H9 (cell line): ENCODE measurements around the gene MMD. TPM values are rescaled to one million over a fixed set of nuclear protein-coding genes. Genes with fewer than 3 reads are reported as not detected.

Source experiments
- DNase-seq: peaks from one replicate; pipeline ENCODE4 v3.0.0-alpha.2; 2017
- H2AFZ ChIP-seq: one replicate; pipeline ENCODE4 v1.6.1; 2013; ENCODE audit warnings: mild to moderate bottlenecking, low read length, control low read depth, moderate library complexity
- H2AK5ac ChIP-seq: 2 replicates; pipeline ENCODE4 v1.6.1; 2013; ENCODE audit warnings: low read length, control low read depth, mixed read lengths; ENCODE audit not compliant: insufficient read length
- H2BK120ac ChIP-seq: one replicate; pipeline ENCODE4 v1.6.1; 2013; ENCODE audit warnings: low read depth, mild to moderate bottlenecking, low read length, control low read depth, inconsistent platforms; ENCODE audit not compliant: poor library complexity, severe bottlenecking
- H2BK12ac ChIP-seq: 2 replicates; pipeline ENCODE4 v1.6.1; 2013; ENCODE audit warnings: low read length, control low read depth, mixed read lengths, low read depth; ENCODE audit not compliant: insufficient read length
- H2BK15ac ChIP-seq: 2 replicates; pipeline ENCODE4 v1.6.1; 2013; ENCODE audit warnings: low read depth, low read length, control low read depth
- H2BK20ac ChIP-seq: one replicate; pipeline ENCODE4 v1.6.1; 2013; ENCODE audit warnings: low read depth, mild to moderate bottlenecking, low read length, control low read depth, inconsistent platforms; ENCODE audit not compliant: poor library complexity, severe bottlenecking
- H2BK5ac ChIP-seq: 2 replicates; pipeline ENCODE4 v1.6.1; 2013; ENCODE audit warnings: low read length, control low read depth, mixed read lengths; ENCODE audit not compliant: insufficient read length
- H3K14ac ChIP-seq: 2 replicates; pipeline ENCODE4 v1.6.1; 2013; ENCODE audit warnings: low read length, control low read depth; ENCODE audit not compliant: insufficient read depth
- H3K18ac ChIP-seq: 2 replicates; pipeline ENCODE4 v1.6.1; 2013; ENCODE audit warnings: low read depth, mild to moderate bottlenecking, mixed read lengths, low read length, control low read depth; ENCODE audit not compliant: insufficient read length
- H3K23ac ChIP-seq: 2 replicates; pipeline ENCODE4 v1.6.1; 2013; ENCODE audit warnings: low read length, control low read depth, mixed read lengths, low read depth; ENCODE audit not compliant: insufficient read length
- H3K23me2 ChIP-seq: 2 replicates; pipeline ENCODE4 v1.6.1; 2013; ENCODE audit warnings: low read depth, mild to moderate bottlenecking, mixed read lengths, low read length, control low read depth; ENCODE audit not compliant: insufficient read length, poor library complexity, severe bottlenecking
- H3K27ac ChIP-seq: 2 replicates; pipeline ENCODE4 v1.5.1; 2013; ENCODE audit warnings: low read length, control low read depth, mixed read lengths, low read depth; ENCODE audit not compliant: insufficient read length
- H3K27me3 ChIP-seq: 2 replicates; pipeline ENCODE4 v1.6.1; 2013; ENCODE audit warnings: low read length, control low read depth, inconsistent platforms; ENCODE audit not compliant: insufficient read depth
- H3K4ac ChIP-seq: 2 replicates; pipeline ENCODE4 v1.6.1; 2013; ENCODE audit warnings: low read depth, mild to moderate bottlenecking, control low read depth, inconsistent platforms, low read length, moderate library complexity
- H3K4me1 ChIP-seq: 2 replicates; pipeline ENCODE4 v1.6.1; 2013; ENCODE audit warnings: low read length, control low read depth, inconsistent platforms; ENCODE audit not compliant: insufficient read depth
- H3K4me2 ChIP-seq: 2 replicates; pipeline ENCODE4 v1.6.1; 2013; ENCODE audit warnings: low read length, control low read depth, mixed read lengths; ENCODE audit not compliant: insufficient read length, insufficient read depth
- H3K56ac ChIP-seq: 2 replicates; pipeline ENCODE4 v1.6.1; 2013; ENCODE audit warnings: low read depth, mild to moderate bottlenecking, mixed read lengths, low read length, control low read depth; ENCODE audit not compliant: insufficient read length
- H3K79me1 ChIP-seq: 2 replicates; pipeline ENCODE4 v1.6.1; 2013; ENCODE audit warnings: low read depth, mild to moderate bottlenecking, moderate library complexity, low read length, control low read depth, inconsistent platforms; ENCODE audit not compliant: insufficient read depth, poor library complexity, severe bottlenecking
- H3K79me2 ChIP-seq: 2 replicates; pipeline ENCODE4 v1.6.1; 2013; ENCODE audit warnings: low read length, control low read depth, inconsistent platforms; ENCODE audit not compliant: insufficient read depth
- H3K9ac ChIP-seq: 2 replicates; pipeline ENCODE4 v1.6.1; 2013; ENCODE audit warnings: low read length, control low read depth, mixed read lengths; ENCODE audit not compliant: insufficient read length; ENCODE audit errors: extremely low read depth
- H3K9me3 ChIP-seq: one replicate; pipeline ENCODE4 v1.6.1; 2013; ENCODE audit warnings: low read depth, low read length, inconsistent platforms; ENCODE audit not compliant: control insufficient read depth
- H3T11ph ChIP-seq: one replicate; pipeline ENCODE4 v1.6.1; 2013; ENCODE audit warnings: mild to moderate bottlenecking, low read length, control low read depth, inconsistent platforms
- H4K20me1 ChIP-seq: one replicate; pipeline ENCODE4 v1.6.1; 2013; ENCODE audit not compliant: control insufficient read depth, insufficient read length, insufficient read depth
- H4K5ac ChIP-seq: 2 replicates; pipeline ENCODE4 v1.6.1; 2013; ENCODE audit warnings: low read depth, mild to moderate bottlenecking, mixed read lengths, low read length, control low read depth; ENCODE audit not compliant: insufficient read length
- H4K8ac ChIP-seq: replicated peaks from 2 replicates; pipeline ENCODE4 v1.6.1; 2013; ENCODE audit warnings: low read length, control low read depth, mixed read lengths, low read depth; ENCODE audit not compliant: insufficient read length
- H4K91ac ChIP-seq: 2 replicates; pipeline ENCODE4 v1.6.1; 2013; ENCODE audit warnings: low read depth, mild to moderate bottlenecking, moderate library complexity, mixed read lengths, low read length, control low read depth; ENCODE audit not compliant: insufficient read length
- H3K27ac Mint-ChIP-seq, 3 experiments: 2 replicates in 2 of 3; 3 replicates in 1 of 3; pipeline ENCODE4 v1.8.0; 2020 to 2021; ENCODE audit warnings: mixed read lengths in 3 of 3, mild to moderate bottlenecking in 1 of 3, moderate library complexity in 1 of 3
- H3K27me3 Mint-ChIP-seq: 2 replicates; pipeline ENCODE4 v1.8.0; 2021; ENCODE audit warnings: low read depth, mild to moderate bottlenecking, moderate library complexity, mixed read lengths
- H3K36me3 Mint-ChIP-seq, 3 experiments: 2 replicates in 2 of 3; 3 replicates in 1 of 3; pipeline ENCODE4 v1.8.0; 2020 to 2021; ENCODE audit warnings: low read depth in 3 of 3, mixed read lengths in 3 of 3; ENCODE audit not compliant: insufficient read depth in 1 of 3
- H3K4me1 Mint-ChIP-seq, 2 experiments: 2 replicates each; pipeline ENCODE4 v1.8.0; 2020; ENCODE audit warnings: mixed read lengths in 2 of 2
- H3K4me3 Mint-ChIP-seq, 2 experiments: 2 replicates in 1 of 2; 3 replicates in 1 of 2; pipeline ENCODE4 v1.8.0; 2020 to 2021; ENCODE audit warnings: mild to moderate bottlenecking in 2 of 2, mixed read lengths in 2 of 2, moderate library complexity in 1 of 2
- H3K9me3 Mint-ChIP-seq, 2 experiments: 2 replicates in 1 of 2; 3 replicates in 1 of 2; pipeline ENCODE4 v1.8.0; 2020; ENCODE audit warnings: mild to moderate bottlenecking in 2 of 2, mixed read lengths in 2 of 2, moderate library complexity in 1 of 2
- WGBS: extraction: QIAGEN DNeasy Blood & Tissue Kit; methylation state at CpG from one replicate; pipeline ENCODE4 v1.1.7; 2013; ENCODE audit warnings: missing lambda C conversion rate, low lambda C conversion rate, mixed read lengths; ENCODE audit not compliant: insufficient read length; ENCODE audit errors: extremely low coverage; 5-methylcytosine and 5-hydroxymethylcytosine counted together
- total RNA-seq: library from RNA; stranded (reverse); gene quantifications from 2 replicates; pipeline ENCODE4 v1.2.1, GENCODE V29; 2021
- TF ChIP-seq, protein P1 (sequence below): fragments of 200-600 bp; sonication (generic); conservative IDR thresholded peaks from 3 replicates; pipeline ENCODE4 v1.8.0; 2021; ENCODE audit warnings: antibody characterized with exemption, mild to moderate bottlenecking

MMD gene
- total RNA-seq, 1 experiment from 2014 or later: 24.0 TPM

DNA sequence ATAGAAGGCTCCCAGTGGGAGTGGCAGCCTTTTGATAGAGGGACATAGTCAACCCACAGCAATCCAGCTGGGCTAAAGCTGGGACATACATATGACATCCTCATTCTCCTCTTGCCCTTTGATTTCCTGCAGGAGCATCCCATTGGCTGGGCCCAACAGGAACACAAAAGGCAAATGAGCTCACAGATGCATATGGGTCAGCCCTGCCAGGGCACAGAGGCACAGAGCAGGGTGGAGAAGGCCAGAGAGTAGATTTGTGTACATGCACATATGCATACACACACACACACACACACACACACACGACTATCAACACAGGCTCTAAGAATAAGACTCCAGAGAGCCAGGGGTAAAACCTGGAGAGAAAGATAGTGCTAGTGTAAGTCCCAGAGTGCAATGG lies 58.6 kb downstream of the MMD start:
- no peak overlapping the region for H3K14ac ChIP-seq
- H3K23ac ChIP-seq: no peak overlapping the region
- no peaks in the 10 kb centered on the region for H4K20me1 ChIP-seq
- no peak for DNase-seq
- no peak overlapping the region for H3K18ac ChIP-seq
- no peak overlapping the region for H2BK120ac ChIP-seq
- no peak overlapping the region for H3K4ac ChIP-seq
- H3K4me2 ChIP-seq: no peak overlapping the region
- H4K8ac ChIP-seq: no peak overlapping the region
- peaks cover 0 to 10% (median 0%) of the 10 kb centered on the region in 3 experiments; a peak in 3 of 7 replicates for H3K36me3 Mint-ChIP-seq
- no peak overlapping the region for H2BK12ac ChIP-seq
- H2BK15ac ChIP-seq: no peak overlapping the region
- H3K9me3 Mint-ChIP-seq: peaks cover 8 to 10% of the 10 kb centered on the region in 2 experiments
- H3K27me3 Mint-ChIP-seq: no peaks in the 10 kb centered on the region
- H4K91ac ChIP-seq: no peak overlapping the region
- no CpG with 5 or more reads among the region's 1 CpG for WGBS
- no peaks in the 10 kb centered on the region for H3K27me3 ChIP-seq
- no peak overlapping the region for H3K9ac ChIP-seq
- no peaks in the 10 kb centered on the region for H3K79me1 ChIP-seq
- no peak overlapping the region for H3T11ph ChIP-seq
- H2BK5ac ChIP-seq: no peak overlapping the region
- no peak overlapping the region for H2AK5ac ChIP-seq
- H2AFZ ChIP-seq: no peak overlapping the region
- H3K4me3 Mint-ChIP-seq: no peak overlapping the region
- H2BK20ac ChIP-seq: no peak overlapping the region
- no peak overlapping the region for H3K27ac Mint-ChIP-seq
- H3K27ac ChIP-seq: no peak overlapping the region
- H3K4me1 ChIP-seq: no peaks in the 10 kb centered on the region
- H3K79me2 ChIP-seq: no peaks in the 10 kb centered on the region
- H3K56ac ChIP-seq: no peak overlapping the region
- H3K4me1 Mint-ChIP-seq: peaks cover 23 to 27% of the 10 kb centered on the region in 2 experiments
- no peaks in the 10 kb centered on the region for H3K23me2 ChIP-seq
- TF ChIP-seq, protein P1, sequence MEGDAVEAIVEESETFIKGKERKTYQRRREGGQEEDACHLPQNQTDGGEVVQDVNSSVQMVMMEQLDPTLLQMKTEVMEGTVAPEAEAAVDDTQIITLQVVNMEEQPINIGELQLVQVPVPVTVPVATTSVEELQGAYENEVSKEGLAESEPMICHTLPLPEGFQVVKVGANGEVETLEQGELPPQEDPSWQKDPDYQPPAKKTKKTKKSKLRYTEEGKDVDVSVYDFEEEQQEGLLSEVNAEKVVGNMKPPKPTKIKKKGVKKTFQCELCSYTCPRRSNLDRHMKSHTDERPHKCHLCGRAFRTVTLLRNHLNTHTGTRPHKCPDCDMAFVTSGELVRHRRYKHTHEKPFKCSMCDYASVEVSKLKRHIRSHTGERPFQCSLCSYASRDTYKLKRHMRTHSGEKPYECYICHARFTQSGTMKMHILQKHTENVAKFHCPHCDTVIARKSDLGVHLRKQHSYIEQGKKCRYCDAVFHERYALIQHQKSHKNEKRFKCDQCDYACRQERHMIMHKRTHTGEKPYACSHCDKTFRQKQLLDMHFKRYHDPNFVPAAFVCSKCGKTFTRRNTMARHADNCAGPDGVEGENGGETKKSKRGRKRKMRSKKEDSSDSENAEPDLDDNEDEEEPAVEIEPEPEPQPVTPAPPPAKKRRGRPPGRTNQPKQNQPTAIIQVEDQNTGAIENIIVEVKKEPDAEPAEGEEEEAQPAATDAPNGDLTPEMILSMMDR: no peak
- no peak overlapping the region for H4K5ac ChIP-seq
- H3K9me3 ChIP-seq: no peaks in the 10 kb centered on the region
